CD4-positive, alpha-beta T cell treated with Interleukin-17A for 1 hour (primary cell): ENCODE data around the gene ENOPH1.
"Not testable (repeated sequence)": the region's sequence is repeated elsewhere in the genome, so short reads cannot be mapped to it uniquely, and the experiment has no call there.

ENCODE experiments used
- DNase-seq: peaks from one replicate; pipeline ENCODE4 v3.0.0-alpha.2; 2020

Gene ENOPH1

DNA sequence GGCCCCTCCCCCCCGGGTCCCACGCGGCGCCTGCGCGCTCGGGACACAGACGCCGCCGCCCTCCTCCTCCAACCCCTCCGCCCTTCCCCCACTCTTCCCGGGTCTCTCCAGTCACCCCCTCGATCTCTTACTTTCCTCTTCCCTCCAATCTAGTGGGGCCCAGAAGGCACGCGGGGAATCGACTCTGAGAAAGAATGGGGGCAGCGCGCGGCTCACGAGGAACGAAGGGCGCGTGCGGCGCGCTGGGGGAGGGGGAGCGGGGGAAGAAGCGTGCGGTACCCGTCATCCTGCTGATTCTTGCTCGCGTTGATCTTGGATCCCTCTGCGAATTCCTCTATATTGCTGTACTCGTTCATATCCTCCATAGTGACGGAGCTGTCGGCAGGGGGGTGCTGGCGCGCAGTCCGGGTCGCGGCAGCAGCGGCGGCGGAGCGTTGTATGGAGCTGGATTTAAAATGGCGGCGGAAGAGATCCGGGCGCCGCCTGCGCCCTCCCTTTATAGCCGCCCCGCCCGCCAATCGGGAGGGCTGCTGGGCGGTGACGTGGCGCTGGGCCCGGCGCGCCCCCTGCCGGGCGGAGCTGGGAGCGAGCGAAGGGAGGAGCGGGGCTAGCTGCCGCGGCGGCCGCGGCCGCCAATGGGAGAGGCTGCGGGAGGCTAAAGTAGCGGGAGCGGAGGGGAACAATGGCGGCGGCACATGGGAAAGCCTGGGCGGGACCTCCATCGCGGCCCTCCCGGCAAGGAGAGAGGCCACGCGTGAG, 1.2 kb upstream of the ENOPH1 start:
- DNase-seq, result peak; percentile 95

DNA sequence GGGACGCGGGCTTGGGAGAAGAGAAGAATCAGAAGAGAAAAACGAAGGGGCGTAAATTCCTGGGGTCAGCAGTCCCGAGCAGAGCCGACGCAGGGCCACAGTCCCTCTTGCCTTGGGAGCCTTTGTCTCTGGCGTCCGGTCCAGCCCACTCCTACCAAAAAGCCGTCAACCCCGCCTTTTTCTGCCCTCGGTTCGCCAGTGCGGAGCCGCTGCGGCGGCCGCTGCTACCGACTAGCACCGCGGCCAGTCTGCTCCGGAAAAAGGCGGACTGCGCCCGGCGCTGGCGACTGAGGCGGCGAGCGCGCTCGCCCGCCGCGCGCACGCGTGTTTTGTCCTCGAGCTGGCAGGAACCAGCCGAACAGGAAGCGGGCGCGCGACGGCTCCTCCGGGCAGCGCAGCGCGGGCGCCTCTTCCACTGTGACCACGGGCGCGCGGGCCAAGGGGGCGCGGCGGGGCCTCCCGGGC, 630 bp upstream of the ENOPH1 start:
- DNase-seq, result peak; percentile 79

DNA sequence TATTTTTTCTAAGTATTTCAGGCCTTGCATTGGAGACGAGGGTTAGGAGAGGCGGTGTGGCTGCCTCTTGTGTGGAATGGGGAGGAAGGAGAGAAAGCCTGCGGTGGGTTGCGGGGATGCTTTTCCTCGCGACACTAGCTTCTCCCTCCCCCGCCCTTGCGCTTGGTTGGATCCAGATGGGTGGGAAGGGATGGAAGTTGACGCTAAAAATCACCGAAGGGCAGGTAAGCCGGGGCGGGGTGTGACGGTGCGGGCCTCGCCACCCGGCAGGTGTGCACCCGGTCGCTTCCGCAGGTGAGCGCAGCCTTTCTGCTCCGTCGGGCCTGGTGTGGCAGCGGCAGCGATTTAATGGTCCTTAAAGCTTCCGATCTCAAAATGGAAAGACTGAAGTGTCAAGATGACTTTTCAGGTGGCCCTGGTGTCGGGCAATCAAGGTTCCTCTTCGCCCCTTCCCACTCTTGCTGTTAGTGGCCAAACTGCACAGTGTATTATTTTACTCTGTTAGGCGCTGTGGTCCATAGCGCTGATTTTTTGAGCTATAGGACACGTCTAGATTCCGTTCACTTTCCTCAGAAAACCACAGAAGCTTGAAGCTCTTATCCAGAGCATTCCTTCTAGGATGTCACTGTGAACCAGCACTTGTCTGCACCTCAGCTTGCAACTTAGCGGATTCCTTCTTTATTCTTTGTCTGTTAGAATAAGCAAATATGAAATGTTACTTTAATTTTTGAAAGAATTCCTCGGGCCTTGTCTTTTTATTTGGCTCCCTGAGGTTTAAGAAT, 765 bp downstream of the ENOPH1 start:
- DNase-seq, result peak; percentile 51

DNA sequence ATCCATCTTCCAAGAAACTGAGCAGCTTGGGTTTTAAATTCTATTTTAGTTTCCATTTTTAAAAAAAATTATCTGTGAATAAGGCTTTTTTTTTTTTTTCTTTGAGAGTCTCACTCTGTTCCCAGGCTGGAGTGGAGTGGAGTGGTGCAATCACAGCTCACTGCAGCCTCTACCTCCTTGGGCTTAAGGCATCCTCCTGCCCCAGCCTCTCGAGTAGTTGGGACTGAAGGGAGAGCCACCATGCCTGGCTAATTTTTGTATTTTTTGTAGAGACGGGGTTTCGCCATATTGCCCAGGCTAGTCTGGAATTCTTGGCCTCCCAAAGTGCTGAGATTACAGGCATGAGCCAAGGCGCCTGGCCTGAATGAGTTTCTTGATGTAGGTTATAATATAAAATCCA, 1.4 kb downstream of the ENOPH1 start:
- DNase-seq, result no peak

DNA sequence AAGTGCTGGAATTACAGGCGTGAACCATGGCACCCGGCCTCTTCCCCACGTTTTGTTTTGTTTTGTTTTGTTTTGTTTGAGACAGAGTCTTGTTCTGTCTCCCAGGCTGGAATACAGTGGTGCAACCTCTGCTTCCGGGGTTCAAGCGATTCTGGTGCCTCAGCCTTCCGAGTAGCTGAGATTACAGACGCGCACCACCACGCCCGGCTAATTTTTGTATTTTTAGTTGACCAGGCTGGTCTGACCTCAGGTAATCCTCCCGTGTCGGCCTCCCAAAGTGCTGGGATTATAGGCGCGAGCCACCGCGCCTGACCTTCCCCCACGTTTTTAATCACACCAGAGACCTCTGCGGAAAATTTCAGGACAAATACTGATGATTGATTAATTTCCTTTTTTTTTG, 2.2 kb downstream of the ENOPH1 start:
- DNase-seq, result no peak

DNA sequence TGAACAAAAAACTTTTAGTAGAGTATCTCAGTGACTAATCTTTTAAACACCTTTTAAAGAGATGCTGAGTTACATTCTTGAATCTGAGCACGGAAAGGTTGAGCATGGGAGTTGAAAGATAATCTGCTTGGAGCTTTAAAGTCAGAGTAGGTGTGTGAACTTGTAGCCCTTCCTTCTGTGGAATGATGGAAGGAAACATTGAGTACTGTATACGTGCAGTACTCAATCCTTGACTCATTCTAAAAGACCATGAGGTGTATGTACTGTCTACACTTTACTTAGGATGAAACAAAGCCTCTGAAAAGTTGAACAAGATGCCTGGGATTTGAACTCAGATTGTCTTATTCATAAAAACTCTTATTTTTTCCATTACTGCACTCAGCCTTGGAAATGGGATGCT, 3.4 kb downstream of the ENOPH1 start:
- no peak for DNase-seq

DNA sequence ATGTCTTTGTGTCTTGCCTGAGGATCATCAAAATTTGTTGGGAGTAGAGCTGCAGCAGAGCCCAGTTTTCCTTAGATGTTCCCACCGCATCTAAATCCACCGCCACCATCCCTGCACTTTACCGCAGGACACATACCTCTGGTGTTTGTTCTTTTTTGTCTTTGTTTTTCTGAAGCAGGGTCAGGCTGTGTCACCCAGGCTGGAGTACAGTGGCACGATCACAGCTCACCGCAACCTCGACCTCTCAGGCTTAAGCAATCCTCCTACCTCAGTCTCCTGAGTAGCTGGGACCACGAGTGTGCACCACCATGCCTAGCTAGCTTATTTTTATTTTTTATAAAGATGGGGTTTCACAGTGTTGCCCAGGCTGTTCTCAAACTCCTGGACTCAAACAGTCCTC, 4.6 kb downstream of the ENOPH1 start:
- no peak for DNase-seq

DNA sequence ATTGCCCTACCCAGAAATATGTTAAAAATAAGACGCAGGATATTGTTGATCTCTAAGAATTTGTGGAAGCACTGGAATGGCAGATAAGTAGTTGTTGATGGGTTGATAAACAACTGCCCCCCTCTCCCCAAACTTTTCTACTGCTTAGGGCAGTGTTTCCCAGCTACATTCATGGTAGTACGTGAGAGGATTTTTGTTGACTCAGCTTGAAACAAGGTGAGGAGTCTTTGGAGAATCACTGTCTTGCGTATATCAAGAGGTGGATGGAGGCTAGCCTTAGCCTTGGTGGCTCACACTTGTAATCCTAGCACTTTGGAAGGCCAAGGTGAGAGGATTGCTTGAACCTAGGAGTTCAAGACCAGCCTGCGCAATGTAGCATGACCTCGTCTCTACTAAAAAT, 5.7 kb downstream of the ENOPH1 start:
- no peak for DNase-seq

DNA sequence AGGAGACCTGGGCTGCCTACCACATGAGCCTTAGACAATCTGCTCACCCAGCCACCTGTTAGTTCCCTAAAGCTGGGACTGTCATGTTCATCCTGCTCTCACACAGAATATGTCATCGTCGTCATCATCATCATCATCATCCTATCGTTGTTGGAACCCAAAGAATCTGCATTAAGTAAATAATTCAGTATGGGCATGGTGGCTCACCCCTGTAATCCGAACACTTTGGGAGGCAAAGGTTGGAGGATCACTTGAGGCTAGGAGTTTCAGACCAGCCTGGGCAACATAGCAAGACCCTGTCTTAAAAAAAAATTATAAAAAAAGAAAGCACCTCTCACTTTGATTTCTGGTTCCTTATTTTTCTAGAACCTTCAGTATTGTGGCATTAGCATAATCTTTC, 6.4 kb downstream of the ENOPH1 start:
- DNase-seq, result no peak

DNA sequence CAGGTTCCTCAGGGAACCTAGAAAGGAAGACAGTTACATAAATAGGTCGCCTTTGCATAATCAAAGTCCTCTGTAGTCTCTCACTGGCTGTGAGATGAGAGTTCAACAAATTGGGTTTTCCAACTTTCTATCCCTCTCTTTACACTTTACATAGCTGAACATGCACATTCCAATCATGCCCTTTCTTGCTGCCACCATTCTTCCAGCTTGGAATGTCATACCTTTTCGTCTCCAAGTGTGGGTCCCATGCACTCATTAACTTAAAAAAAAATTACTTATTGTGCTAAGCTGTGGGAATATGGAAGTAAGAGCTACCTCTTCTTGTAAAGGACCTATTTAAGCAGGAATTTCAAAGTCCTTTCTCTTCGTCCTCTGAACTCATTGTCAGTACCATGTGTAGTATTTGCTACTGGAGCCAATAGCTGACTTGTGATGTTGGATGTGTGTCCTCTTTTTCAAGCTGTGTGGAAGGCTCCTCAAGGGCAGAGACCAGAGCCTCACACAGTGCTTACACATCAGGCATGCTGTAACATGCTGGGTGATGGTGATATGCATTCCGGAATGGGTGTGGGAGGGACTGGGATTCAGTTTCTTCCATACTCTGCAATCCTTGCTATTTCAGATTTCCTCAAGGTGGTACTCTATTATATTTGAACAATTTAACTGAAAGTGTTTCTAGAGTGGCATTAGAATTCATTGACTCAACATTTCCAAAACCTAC, 7.1 kb downstream of the ENOPH1 start:
- DNase-seq, result no peak

DNA sequence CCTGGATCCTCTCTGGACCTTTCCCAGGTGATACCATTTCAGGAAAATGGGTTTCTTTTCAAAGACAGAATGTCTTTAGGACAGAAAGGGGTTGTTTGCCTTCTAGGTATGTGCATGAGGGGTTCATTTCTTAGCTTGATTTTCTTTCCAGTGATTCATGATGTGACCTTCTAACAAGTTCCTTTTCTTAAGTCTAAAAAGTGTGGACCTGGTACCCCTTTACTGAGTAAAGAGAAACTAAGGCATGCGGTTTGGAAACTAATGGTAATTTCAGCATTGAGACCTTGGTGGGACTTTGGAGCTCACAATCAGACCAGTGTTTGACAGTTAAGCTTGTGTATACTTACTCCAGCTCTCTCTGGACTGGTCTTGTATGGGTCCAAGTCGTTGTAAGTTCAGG, 8.7 kb downstream of the ENOPH1 start:
- no peak for DNase-seq

DNA sequence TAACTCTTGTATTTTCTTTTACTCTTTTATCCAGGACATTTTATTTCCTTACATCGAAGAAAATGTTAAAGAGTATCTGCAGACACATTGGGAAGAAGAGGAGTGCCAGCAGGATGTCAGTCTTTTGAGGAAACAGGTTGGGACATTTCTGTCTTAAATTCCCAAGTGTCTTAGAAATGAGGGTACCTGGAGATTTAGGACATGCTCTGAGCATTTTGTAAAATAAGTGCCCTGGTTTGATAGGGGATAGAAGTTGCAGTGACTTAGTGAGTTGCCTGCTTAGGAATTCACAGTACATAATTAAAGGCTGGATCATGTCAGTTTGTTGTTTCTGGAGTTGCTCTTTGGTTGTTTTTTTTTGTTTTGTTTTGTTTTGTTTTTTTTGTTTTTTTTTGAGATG, 17.5 kb downstream of the ENOPH1 start:
- no peak for DNase-seq

DNA sequence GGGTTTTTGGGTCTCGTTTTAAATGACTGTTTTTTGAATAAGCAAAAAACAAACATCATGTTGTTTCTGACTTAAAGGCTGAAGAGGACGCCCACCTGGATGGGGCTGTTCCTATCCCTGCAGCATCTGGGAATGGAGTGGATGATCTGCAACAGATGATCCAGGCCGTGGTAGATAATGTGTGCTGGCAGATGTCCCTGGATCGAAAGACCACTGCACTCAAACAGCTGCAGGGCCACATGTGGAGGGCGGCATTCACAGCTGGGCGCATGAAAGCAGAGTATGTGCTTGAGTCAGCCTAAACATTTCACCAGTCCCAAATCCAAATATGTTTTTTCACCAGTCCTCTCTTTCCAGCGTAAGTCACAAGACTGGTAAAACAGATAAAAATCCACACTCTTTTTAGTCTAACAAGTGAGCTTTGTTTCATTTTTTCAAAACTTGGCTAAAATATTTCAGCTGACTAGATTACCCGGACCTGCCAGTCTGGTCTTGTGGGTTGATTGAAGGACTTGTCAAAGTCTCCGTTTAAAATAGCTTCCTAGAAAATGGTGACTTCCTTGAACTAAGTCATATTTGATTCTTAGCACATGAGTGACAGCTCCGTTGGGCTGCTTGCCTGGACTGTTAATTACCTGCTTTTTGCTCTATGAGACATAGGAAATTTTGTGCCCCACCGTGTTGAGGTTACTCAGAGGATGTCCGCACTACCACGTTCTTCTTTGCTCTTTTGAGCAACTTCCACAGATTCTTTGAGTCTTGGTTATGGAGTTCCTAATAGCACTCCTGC, 20.8 kb downstream of the ENOPH1 start:
- DNase-seq, result no peak

DNA sequence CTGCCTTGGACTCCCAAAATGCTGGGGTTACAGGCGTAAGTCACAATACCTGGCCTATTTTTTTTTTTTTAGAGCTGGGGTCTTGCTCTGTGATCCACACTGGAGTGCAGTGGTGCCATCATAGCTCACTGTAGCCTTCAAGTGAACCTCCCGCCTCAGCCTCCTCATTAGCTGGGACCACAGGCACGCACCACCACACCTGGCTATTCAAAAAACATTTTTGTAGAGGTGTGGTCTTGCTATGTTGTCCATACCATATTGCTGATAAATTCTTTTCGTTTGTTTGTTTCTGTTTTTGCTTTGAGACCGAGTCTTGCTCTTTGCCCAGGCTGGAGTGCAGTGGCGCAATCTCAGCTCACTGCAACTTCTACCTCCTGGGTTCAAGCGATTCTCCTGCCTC, 21.6 kb downstream of the ENOPH1 start:
- DNase-seq, result no peak

DNA sequence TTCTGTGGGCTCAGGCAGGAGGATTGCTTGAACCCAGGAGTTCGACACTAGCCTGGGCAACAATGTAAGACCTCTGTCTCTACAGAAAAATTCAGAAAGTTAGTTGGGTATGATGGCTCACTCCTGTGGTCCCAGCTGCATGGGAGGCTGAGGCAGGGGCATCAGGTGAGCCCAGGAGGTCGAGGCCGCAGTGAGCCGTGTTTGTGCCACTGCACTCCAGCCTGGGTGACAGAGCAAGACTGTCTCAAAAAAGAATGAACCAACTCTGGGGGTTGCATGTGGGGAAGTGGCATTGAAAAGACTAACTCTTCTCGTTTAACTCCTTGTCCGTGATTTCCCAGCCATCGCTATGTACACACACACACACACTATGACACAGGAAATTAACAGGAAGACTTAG, 26.9 kb downstream of the ENOPH1 start:
- no peak for DNase-seq

DNA sequence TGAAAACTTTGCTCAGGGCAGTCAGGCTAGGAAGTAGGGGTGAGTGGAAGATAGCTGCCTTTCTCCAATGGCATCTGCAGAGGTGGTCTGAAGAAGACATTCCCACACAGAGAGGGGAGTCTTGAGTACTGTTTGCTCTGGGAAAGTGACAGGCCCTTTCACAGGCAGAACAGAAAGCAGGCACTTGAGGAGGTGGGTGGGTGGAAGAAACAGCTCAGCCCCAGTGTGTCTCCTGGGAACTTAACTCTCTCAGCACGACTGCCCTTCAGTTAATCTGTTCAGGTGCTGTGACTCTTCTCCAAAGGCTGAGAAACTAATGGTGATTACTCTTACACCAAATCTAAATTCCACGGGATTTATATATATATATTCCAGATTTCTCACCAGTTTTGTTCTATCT, 28.3 kb downstream of the ENOPH1 start:
- DNase-seq, result no peak

DNA sequence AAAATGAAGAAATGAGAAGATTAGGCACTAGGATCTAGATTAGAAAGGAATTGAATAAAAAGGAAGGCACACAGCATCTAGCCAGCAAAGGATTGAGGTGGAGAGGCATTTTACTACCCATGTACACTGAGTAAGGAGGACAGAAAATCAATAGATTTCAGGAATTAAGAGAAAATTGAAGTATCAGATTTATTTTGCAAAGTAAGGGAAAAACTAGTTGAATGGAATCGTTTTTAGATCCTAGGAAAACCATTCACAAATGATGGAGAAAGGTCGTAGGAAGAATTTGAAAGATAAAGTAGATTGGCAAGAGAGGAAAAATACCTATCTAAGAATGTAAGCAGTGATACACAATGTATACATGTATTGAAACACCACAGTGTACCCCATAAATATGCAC, 31.3 kb downstream of the ENOPH1 start:
- no peak for DNase-seq

DNA sequence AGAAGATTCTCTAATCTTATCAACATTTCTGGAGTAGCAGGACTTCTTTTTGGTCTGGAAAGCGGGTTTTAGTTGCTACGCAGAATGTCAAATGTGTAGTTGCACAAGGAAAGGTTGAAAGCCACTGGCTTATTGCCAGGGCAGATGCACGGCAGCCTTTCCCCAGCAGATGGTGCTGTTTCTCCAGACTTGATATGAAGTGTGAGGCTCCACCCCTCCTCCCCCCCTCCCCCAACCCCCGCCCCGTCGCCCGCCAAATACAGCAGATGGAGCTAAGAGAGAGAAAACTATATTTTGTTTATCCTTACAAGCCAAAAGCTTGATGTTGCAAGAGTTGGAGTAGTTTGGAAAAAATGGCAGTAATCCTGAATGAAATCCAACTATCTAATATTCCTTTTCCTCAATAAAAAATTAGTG, 32.0 kb downstream of the ENOPH1 start:
- peak; percentile 87 for DNase-seq

DNA sequence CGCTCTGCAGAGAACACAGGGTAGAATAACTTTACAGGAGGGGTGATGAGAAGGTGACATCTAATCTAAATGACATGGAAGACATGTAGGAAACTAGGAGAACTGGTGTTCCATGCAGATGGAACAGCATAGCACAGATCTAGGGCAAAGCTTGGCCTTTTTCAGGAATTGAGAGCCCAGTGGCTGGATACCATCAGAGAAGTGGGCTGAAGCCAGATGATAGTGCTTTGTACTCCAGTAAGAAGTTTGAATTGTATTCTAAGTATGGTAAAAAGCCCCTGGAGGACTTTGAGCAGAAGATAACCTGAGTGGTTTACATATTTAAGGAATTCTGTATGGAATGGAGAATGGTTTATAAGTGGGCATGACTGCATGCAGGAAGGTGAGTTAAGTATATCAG, 32.8 kb downstream of the ENOPH1 start:
- no peak for DNase-seq

DNA sequence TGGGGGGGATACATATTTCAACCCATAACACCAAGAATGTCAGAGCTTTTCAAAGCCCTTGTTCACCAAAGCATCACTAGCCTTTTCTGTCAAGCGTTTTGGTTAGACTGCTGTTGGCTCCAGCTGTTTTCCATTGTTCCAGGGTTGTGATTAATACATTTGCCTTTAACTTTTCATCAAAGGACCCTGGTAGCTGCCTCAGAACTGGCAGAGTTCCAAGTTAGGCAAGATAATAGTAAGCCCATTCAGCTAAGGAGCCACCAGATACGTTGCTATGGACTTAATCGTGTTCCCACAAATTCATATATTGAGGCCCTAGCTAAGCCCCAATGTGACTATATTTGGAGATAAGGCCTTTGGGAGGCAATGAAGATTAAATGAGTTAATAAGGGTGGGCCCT, 37.1 kb downstream of the ENOPH1 start:
- DNase-seq, result no peak

DNA sequence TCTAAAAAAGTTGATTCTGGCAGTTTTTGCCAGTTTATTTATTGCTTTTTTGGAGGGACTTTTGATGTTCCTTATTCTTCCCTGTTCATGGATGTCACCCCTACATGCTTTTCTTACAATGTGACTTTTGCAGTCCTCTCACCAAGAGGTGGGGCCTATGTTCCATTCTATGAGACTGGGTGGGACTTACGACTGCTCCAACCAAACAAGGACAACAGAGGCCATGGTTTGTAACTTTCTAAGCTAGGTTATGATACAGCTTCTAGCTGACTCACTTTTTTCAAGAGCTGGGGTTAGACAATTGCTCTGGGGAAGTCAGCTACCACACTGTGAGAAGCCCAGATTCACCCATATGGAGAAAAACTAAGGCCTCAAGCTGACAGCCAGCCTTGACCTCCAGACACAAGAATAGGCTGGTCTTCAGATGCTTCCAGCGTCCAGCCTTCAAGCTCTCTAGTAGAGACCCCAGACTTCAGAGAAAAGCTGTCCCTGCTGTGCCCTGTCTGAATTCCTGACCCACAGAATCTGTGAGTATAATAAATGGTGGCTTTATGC, 39.5 kb downstream of the ENOPH1 start:
- DNase-seq, result no peak

DNA sequence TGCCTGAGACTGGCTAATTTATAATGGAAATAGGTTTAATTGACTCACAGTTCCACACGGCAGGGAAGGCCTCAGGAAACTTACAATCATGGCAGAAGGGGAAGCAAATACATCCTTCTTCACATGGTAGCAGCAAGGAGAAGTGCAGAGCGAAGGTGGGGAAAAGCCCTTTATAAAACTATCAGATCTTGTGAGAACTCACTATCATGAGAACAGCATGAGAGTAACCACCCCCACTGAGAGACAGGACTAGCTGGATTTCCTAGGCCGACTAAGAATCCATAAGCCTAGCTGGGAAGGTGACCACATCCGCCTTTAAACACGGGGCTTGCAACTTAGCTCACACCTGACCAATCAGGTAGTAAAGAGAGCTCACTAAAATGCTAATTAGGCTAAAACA, 42.7 kb downstream of the ENOPH1 start:
- not testable (repeated sequence) for DNase-seq
